GM21528 (cell line): Measurements from ENCODE around the gene CAMTA1.

Experiments used
- ATAC-seq: cut with Tn5 transposase; IDR thresholded peaks from one replicate; pipeline ENCODE4 v1.9.1; 2021; ENCODE audit warnings: mild to moderate bottlenecking, moderate library complexity; ENCODE audit not compliant: unreplicated experiment, low FRiP score

CAMTA1 gene

GRCh38 chr1:6996866-6997265 lies 211.6 kb downstream of the CAMTA1 start:
- ATAC-seq = no peak

GRCh38 chr1:6998267-6998666 lies 213.0 kb downstream of the CAMTA1 start:
- ATAC-seq = no peak

GRCh38 chr1:6999826-7000225 lies 214.6 kb downstream of the CAMTA1 start:
- ATAC-seq = no peak

GRCh38 chr1:7000720-7001119 lies 215.5 kb downstream of the CAMTA1 start:
- no peak for ATAC-seq

- ATAC-seq = no peak
These were observed 217.5 kb downstream of the CAMTA1 start for GRCh38 chr1:7002728-7003127.

- no peak for ATAC-seq
These were observed 218.4 kb downstream of the CAMTA1 start for GRCh38 chr1:7003676-7004075.

- no peak for ATAC-seq
These were observed 218.9 kb downstream of the CAMTA1 start for GRCh38 chr1:7004181-7004580.

GRCh38 chr1:7005762-7006161 lies 220.5 kb downstream of the CAMTA1 start:
- no peak for ATAC-seq

- ATAC-seq = no peak
These were observed 222.0 kb downstream of the CAMTA1 start for GRCh38 chr1:7006996-7007871.

GRCh38 chr1:7007902-7008301 lies 222.6 kb downstream of the CAMTA1 start:
- ATAC-seq = no peak

- no peak for ATAC-seq
These were observed 223.1 kb downstream of the CAMTA1 start for GRCh38 chr1:7008331-7008730.

GRCh38 chr1:7008975-7009740 lies 223.9 kb downstream of the CAMTA1 start:
- ATAC-seq = no peak

GRCh38 chr1:7009741-7010525 lies 224.7 kb downstream of the CAMTA1 start:
- ATAC-seq = no peak

GRCh38 chr1:7010534-7011200 lies 225.4 kb downstream of the CAMTA1 start:
- ATAC-seq = no peak

GRCh38 chr1:7011826-7012225 lies 226.6 kb downstream of the CAMTA1 start:
- no peak for ATAC-seq

GRCh38 chr1:7012461-7012924 lies 227.2 kb downstream of the CAMTA1 start:
- ATAC-seq = no peak

- no peak for ATAC-seq
These were observed 228.8 kb downstream of the CAMTA1 start for GRCh38 chr1:7013833-7014639.

GRCh38 chr1:7014640-7014930 lies 229.3 kb downstream of the CAMTA1 start:
- ATAC-seq = no peak

- no peak for ATAC-seq
These were observed 229.8 kb downstream of the CAMTA1 start for GRCh38 chr1:7015022-7015421.

GRCh38 chr1:7018351-7018750 lies 233.1 kb downstream of the CAMTA1 start:
- ATAC-seq = no peak
